SK-N-SH (cell line): ENCODE measurements around the gene SLC1A1. TPM values are rescaled to one million over a fixed set of nuclear protein-coding genes. Genes with fewer than 3 reads are reported as not detected.

Experiments
- CTCF ChIA-PET: fragments of 300-600, 350-600 bp; formaldehyde crosslinking; extraction: SDS; loops from one replicate; lab custom pipeline; 2021; lab: Yijun Ruan, JAX
- POLR2A ChIA-PET: fragments of 350-600 bp; sonication (Branson Sonifier 250); formaldehyde crosslinking; extraction: SDS; loops from one replicate; lab custom pipeline; 2020; ENCODE audit warnings: antibody characterized with exemption, inconsistent platforms; lab: Yijun Ruan, JAX
- DNase-seq: peaks from one replicate; pipeline ENCODE4 v3.0.0; 2012
- H2AFZ ChIP-seq: fragments of 200-600 bp; sonication (generic); 2 replicates; pipeline ENCODE4 v1.8.1; 2016; ENCODE audit warnings: antibody characterized with exemption, mild to moderate bottlenecking, low read depth
- H3F3A ChIP-seq: fragments of 200-600 bp; sonication (generic); replicated peaks from 2 replicates; pipeline ENCODE3; 2016; ENCODE audit warnings: antibody characterized with exemption, mild to moderate bottlenecking; ENCODE audit not compliant: insufficient read depth
- H3K27ac ChIP-seq, 2 experiments: fragments of 200-500 bp in 1 of 2; fragments of 200-600 bp in 1 of 2; sonication (Bioruptor generic) in 1 of 2; sonication (generic), shearing (Covaris generic) in 1 of 2; 2 replicates each; pipeline versions ENCODE4 v1.5.1 to v1.6.1; 2014 to 2016; ENCODE audit warnings: low read depth in 2 of 2, inconsistent platforms in 1 of 2, low read length in 1 of 2, mild to moderate bottlenecking in 1 of 2, mixed read lengths in 1 of 2
- H3K27me3 ChIP-seq: fragments of 200-600 bp; sonication (generic), shearing (Covaris generic); 2 replicates; pipeline ENCODE4 v1.6.1; 2016; ENCODE audit warnings: mixed run types; ENCODE audit not compliant: insufficient read depth
- H3K36me3 ChIP-seq, 2 experiments: fragments of 200-500 bp in 1 of 2; fragments of 200-600 bp in 1 of 2; sonication (Bioruptor generic) in 1 of 2; sonication (generic) in 1 of 2; replicated peaks in 1 of 2; 2 replicates each; pipeline versions ENCODE3 to v1.5.1; 2014 to 2016; ENCODE audit warnings: low read length in 1 of 2, mild to moderate bottlenecking in 1 of 2; ENCODE audit not compliant: insufficient read depth in 2 of 2, control insufficient read depth in 1 of 2
- H3K4me1 ChIP-seq, 2 experiments: fragments of 200-500 bp in 1 of 2; fragments of 200-600 bp in 1 of 2; sonication (Bioruptor generic) in 1 of 2; sonication (generic), shearing (Covaris generic) in 1 of 2; 2 replicates each; pipeline versions ENCODE4 v1.5.1 to v1.6.1; 2014 to 2016; ENCODE audit warnings: low read depth in 1 of 2, low read length in 1 of 2, mixed run types in 1 of 2; ENCODE audit not compliant: insufficient read depth in 2 of 2, control insufficient read depth in 1 of 2
- H3K4me2 ChIP-seq: fragments of 200-600 bp; sonication (generic), shearing (Covaris generic); 2 replicates; pipeline ENCODE4 v1.6.1; 2017; ENCODE audit warnings: mixed run types
- H3K4me3 ChIP-seq, 2 experiments: fragments of 200-500 bp in 1 of 2; fragments of 200-600 bp in 1 of 2; sonication (Bioruptor generic) in 1 of 2; sonication (generic), shearing (Covaris generic) in 1 of 2; 2 replicates each; pipeline versions ENCODE4 v1.5.1 to v1.8.1; 2014 to 2016; ENCODE audit warnings: low read depth in 2 of 2, inconsistent platforms in 1 of 2, low read length in 1 of 2, mild to moderate bottlenecking in 1 of 2, mixed read lengths in 1 of 2, moderate library complexity in 1 of 2
- H3K79me2 ChIP-seq: fragments of 200-600 bp; sonication (generic); 2 replicates; pipeline ENCODE4 v1.8.1; 2017; ENCODE audit warnings: mild to moderate bottlenecking; ENCODE audit not compliant: insufficient read depth
- H3K9ac ChIP-seq: fragments of 200-600 bp; sonication (generic); 2 replicates; pipeline ENCODE4 v1.6.1; 2017; ENCODE audit warnings: mixed run types
- H3K9me2 ChIP-seq: fragments of 200-600 bp; sonication (generic); 2 replicates; pipeline ENCODE4 v1.6.1; 2017; ENCODE audit warnings: mixed run types
- H3K9me3 ChIP-seq: fragments of 200-600 bp; sonication (generic); 2 replicates; pipeline ENCODE4 v1.6.1; 2017; ENCODE audit warnings: mixed run types, mild to moderate bottlenecking, moderate library complexity
- H4K20me1 ChIP-seq: fragments of 200-600 bp; sonication (generic); 2 replicates; pipeline ENCODE4 v1.6.1; 2017; ENCODE audit warnings: mild to moderate bottlenecking, mixed run types; ENCODE audit not compliant: insufficient read depth
- CTCF ChIP-seq: fragments of 200-600 bp; sonication (generic); IDR thresholded peaks from 2 replicates; pipeline ENCODE4 v1.6.1; 2017; ENCODE audit warnings: antibody characterized with exemption, mild to moderate bottlenecking, moderate library complexity
- FOSL2 ChIP-seq: IDR thresholded peaks from 2 replicates; pipeline ENCODE4 v1.4.0; 2012; ENCODE audit warnings: low read depth, mild to moderate bottlenecking, moderate library complexity, borderline replicate concordance
- FOXJ3 ChIP-seq: sonication (generic); formaldehyde crosslinking; IDR thresholded peaks from 2 replicates; pipeline ENCODE4 v1.5.1; 2020; ENCODE audit warnings: mild to moderate bottlenecking, missing genetic modification reagents
- GATA2 ChIP-seq: sonication (generic); formaldehyde crosslinking; IDR thresholded peaks from 2 replicates; pipeline ENCODE4 v1.5.0; 2020; ENCODE audit warnings: mild to moderate bottlenecking, missing genetic modification reagents
- IRF3 ChIP-seq: fragments of 150-350 bp; IDR thresholded peaks from 2 replicates; pipeline ENCODE4 v1.6.1; 2016; ENCODE audit warnings: mild to moderate bottlenecking, low read depth, low read length
- MAX ChIP-seq: IDR thresholded peaks from 2 replicates; pipeline ENCODE4 v1.4.0; 2012; ENCODE audit warnings: low read depth
- NFIC ChIP-seq: IDR thresholded peaks from 2 replicates; pipeline ENCODE4 v1.4.0; 2012; ENCODE audit warnings: borderline replicate concordance
- POLR2AphosphoS5 ChIP-seq: IDR thresholded peaks from 2 replicates; pipeline ENCODE4 v1.6.1; 2012; ENCODE audit warnings: low read depth, low read length
- REST ChIP-seq: IDR thresholded peaks from 2 replicates; pipeline ENCODE4 v1.6.1; 2012; ENCODE audit warnings: mild to moderate bottlenecking, low read depth, low read length, moderate library complexity
- TAF1 ChIP-seq: IDR thresholded peaks from 2 replicates; pipeline ENCODE4 v1.6.1; 2012; ENCODE audit warnings: low read depth, mild to moderate bottlenecking, low read length, moderate library complexity, borderline replicate concordance
- ZBTB33 ChIP-seq: IDR thresholded peaks from 2 replicates; pipeline ENCODE4 v1.4.0; 2012; ENCODE audit warnings: low read depth, borderline replicate concordance
- WGBS: methylation state at CpG from one replicate; pipeline ENCODE4 v1.1.6; 2017; ENCODE audit warnings: low lambda C conversion rate; 5-methylcytosine and 5-hydroxymethylcytosine counted together
- polyA plus RNA-seq, 3 experiments: library from polyadenylated mRNA; depleted of rRNA; stranded (reverse); fragments of >200 nt; gene quantifications; 2 replicates each; pipeline ENCODE4 v1.2.3, GENCODE V29; 2012

SLC1A1 gene
- polyA plus RNA-seq, 1 of the 3 experiments (the other 2 are of a cell fraction): 0.23 TPM

- Histone ChIP-seq H3K9me2 (no peaks in the 10 kb centered on the region), H2AFZ (no peak overlapping the region)
Measured at GRCh38 chr9:4537581-4537980, 47.3 kb downstream of the SLC1A1 start.

More at GRCh38 chr9:4537581-4537980, 47.3 kb downstream of the SLC1A1 start:
- 92% methylated on average over 1 of the region's 1 CpG for WGBS
- H3K9ac ChIP-seq: no peak overlapping the region
- TF ChIP-seq MAX: no peak
- TF ChIP-seq IRF3: no peak
- TF ChIP-seq TAF1: no peak
- TF ChIP-seq ZBTB33: no peak
- no peak for TF ChIP-seq CTCF
- no peak for TF ChIP-seq NFIC
- TF ChIP-seq REST: no peak
- no peak for TF ChIP-seq GATA2 (CRISPR knock-in tag)
- no peak for TF ChIP-seq FOSL2
- TF ChIP-seq FOXJ3 (CRISPR knock-in tag): no peak
- no peak for TF ChIP-seq POLR2AphosphoS5
- TF ChIP-seq, all 33 proteins: peak for 0
- Histone ChIP-seq H3F3A (no peaks in the 10 kb centered on the region), H3K4me3 (no peak overlapping the region), H3K27ac (no peak overlapping the region), H3K4me2 (no peak overlapping the region), H3K27me3 (no peaks in the 10 kb centered on the region), H4K20me1 (no peaks in the 10 kb centered on the region), H3K4me1 (peaks cover 0 to 6% of the 10 kb centered on the region in 2 experiments; a peak in 2 of 4 replicates), H3K79me2 (no peaks in the 10 kb centered on the region), H3K36me3 (no peaks in the 10 kb centered on the region), H3K9me3 (no peaks in the 10 kb centered on the region)
- ChIA-PET POLR2A (no interaction called here), CTCF (interaction anchor here (1.4 kb wide), 1 partner anchor 11 kb away, joined by 5 read pairs; no protein-coding TSS in a partner anchor)
- DNase-seq: no peak
